ENCODE data around the gene ATRIP.

DNA sequence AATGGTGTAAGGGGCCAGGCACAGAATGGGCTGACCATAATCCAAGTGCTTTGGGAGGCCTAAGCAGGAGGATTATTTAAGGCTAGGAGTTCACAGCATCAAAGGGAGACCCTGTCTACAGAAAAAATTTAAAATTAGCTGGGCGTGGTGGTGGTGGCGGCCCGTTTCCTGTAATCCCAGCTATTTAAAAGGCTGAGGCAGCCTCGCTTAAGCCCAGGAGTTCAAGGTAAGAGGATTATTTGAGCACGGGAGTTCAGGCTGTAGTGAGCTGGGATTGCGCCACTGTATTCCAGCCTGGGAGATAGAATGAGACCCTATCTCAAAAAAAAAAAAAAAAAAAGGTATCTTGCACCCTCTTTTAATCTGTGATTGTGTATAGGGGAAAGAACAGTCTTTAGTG lies 4.6 kb upstream of the ATRIP start:
- no peak for TF ChIP-seq EZH2 (IDR thresholded peaks at IDR 0.05)
- no peak for TF ChIP-seq POLR2AphosphoS5 (IDR thresholded peaks at IDR 0.05; ENCODE audit: borderline replicate concordance, low read depth, low read length)
- TF ChIP-seq FOXP2 (optimal IDR thresholded peaks at IDR 0.05; ENCODE audit: control extremely low read depth, extremely low read length, insufficient read depth), result no peak
